Hematopoietic multipotent progenitor cell treated with erythropoietin and hydrocortisone succinate and interleukin-3 and kit ligand, for 17 days (in vitro differentiated cells): ENCODE results near the gene CLCN7.

Experiments used
- DNase-seq: peaks from one replicate; pipeline ENCODE4 v3.0.0-alpha.2; 2015; ENCODE audit warnings: low spot score

CLCN7 gene

GRCh38 chr16:1474796-1475551 is at the start of gene CLCN7:
Gene CLCN7 (minus strand): TSS chr16:1475028. CDS start chr16:1474974, 54 bp downstream.
- peak; percentile 86 for DNase-seq

DNA sequence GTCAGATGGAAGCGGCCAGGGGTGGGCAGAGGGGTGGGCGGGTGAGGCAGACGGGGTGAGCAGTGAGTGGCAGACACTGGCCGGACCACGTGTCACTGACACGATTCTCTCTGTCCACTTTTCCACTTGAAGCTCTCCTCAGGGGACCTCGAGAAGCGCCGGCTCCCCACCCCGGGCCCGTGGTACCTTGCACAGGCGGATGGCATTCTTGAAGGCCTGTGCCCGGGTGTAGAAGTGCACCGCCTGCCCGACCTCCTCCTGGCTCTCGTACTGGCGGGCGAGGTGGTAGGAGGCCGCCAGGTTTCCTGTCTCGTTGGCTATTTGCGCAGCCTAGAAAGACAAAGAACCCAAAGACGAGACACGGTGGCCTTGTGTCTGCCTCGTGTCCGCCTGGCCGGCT is 49.5 kb upstream of the CLCN7 start:
- no peak for DNase-seq

DNA sequence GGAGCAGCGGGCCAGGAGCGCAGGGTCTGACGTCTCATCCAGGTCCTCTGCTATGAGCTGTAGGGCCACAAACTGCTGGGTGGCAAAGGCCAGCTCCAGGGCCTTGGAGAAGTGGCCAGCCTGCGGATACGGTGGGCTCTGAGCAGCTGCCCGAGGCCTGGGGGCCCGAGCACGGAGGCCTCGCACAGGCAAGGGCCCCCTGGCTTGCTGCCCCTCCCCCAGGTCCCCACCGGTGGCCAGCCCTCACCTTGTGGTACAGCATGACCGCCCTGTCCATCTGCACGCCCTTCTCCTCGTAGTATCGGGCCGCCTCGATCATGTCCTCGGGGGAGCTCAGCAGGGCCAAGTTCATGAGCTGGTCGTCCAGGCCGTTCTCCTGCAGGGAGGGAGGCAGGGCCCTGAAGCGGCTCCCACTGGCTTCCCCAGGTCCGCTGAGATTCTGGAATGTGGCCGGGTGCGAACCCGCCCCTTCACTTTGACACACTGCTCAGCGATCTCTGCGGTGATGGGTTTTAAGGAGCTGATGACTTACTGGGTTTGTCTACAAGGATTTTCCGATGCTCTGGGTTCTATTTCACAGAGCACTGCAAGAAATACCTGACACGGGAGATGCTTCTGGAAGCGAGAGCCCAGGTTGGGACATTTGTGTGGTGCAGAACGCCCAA is 48.9 kb upstream of the CLCN7 start:
- DNase-seq, result no peak

- DNase-seq, result no peak
Measured at GRCh38 chr16:1520461-1520860, 45.6 kb upstream of the CLCN7 start.

DNA sequence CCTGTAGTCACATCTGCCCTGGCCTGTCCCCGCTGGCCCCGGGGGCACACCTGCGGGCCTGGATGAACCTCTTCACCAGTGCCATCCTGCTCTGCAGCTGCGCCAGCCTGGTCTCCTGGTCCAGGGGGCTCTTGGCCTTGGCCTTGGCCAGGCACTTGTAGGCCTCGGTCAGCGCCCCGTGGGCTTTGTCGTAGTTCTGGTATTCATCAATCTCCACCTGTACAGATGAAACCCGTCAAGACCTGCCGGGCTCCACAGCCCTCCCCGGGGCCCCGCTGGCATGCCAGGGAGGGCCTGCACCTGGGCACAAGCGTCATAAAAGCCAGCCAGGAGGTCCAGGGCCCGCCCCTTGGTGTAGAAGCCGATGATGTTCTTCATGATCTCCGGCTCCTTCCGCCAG is 45.0 kb upstream of the CLCN7 start:
- no peak for DNase-seq

- DNase-seq, result no peak
Measured at GRCh38 chr16:1518626-1519135, 43.9 kb upstream of the CLCN7 start.

DNA sequence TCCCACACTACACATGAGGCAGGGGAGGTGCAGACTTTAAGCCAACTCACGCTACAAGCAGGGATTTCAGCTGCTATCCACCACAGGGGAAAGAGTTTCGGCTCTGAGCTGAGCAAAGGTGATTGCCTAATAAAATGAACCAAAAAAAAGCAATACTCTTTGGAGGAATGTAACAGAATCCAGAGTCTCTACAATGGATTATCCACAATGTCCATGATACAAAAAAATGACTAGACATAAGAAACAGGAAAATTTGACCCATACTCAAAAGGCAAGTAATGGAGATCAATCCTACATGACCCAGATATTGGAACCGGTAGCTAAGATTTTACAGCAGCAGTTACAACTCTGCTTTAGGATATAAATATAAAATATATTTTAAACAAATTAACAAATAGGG is 39.7 kb upstream of the CLCN7 start:
- DNase-seq, result no peak

- DNase-seq, result no peak
Measured at GRCh38 chr16:1512774-1513173, 37.9 kb upstream of the CLCN7 start.

DNA sequence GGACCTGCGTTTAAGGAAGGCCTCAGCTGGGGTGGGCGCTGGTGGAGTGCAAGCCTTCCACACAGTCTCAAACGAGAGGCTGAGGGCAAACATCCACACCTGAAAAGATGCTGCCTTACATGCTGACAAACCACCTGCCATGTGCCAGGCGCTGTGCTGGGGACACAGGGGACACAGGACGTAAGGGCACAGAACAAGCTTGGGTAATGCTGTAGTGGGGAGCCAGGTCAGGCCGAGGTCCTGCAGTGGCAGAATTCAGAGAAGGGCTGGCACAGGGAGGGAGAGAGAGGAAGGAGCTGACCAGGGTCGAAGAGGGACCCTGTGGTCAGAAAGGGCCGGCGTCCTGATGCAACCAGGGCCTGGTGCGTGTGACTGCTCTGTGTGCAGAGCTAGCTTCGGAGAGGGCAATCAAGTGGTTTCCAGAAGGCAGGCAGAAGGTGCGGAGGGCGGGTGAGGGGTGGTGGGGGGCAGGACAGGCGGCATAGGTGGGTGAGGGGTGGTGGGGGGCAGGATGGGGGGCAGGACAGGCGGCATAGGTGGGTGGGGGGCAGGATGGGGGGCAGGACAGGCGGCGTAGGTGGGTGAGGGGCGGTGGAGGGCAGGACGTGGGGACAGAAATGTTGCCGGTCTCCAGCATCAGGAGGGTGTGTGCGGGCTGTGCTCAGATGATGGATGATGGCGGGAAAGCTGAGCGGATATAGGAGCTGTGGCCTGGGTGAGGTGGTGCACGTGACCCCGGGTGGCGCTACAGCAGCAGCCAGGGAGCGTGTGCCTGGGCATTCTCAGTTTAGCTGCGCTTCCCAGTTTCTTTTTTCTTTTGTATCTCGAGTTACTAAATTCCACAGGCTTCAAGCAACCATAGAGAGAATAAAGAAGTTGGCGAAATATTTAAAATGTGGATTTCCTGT is 37.1 kb upstream of the CLCN7 start:
- no peak for DNase-seq

- DNase-seq, result no peak
Measured at GRCh38 chr16:1510941-1511351, 36.1 kb upstream of the CLCN7 start.

GRCh38 chr16:1510272-1510671 is 35.4 kb upstream of the CLCN7 start:
- DNase-seq, result no peak

- no peak for DNase-seq
Measured at GRCh38 chr16:1509307-1510221, 34.7 kb upstream of the CLCN7 start.

DNA sequence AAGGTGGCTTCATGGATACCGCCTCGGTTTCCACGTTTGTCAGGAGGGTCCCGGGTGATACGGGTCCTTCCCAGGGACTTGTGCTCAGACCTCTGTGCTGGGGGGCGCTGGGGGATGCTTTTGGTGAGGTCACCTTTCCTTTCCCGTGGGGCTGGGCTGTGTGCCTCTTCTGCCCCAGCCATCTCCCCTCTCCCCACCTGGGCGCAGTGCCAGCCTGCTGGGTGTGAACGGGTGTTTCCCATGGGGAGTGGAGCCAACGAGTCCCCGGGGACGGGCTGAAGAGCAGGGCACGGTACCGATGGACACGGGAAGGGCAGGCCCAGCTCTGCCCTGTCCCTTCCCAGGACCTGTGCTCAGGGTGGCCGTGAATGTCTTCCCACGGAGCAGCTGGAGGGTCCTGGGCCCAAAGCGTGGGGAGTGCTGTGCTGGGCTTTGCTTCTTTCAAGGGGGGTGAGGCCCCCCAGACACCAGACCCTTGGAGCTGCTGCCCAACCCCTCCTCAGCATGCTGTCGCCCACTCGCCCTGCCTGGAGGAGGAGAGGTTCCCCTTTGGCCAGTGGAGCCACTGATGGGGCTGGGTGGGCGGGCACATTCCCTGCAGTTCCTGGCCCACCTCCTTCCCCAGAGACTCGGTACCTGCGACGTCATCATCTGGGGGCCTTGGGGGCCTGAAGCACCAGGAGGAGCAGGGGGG is 33.8 kb upstream of the CLCN7 start:
- DNase-seq, result no peak

GRCh38 chr16:1506494-1507213 is 31.8 kb upstream of the CLCN7 start:
- no peak for DNase-seq

GRCh38 chr16:1505912-1506311 is 31.1 kb upstream of the CLCN7 start:
- no peak for DNase-seq

DNA sequence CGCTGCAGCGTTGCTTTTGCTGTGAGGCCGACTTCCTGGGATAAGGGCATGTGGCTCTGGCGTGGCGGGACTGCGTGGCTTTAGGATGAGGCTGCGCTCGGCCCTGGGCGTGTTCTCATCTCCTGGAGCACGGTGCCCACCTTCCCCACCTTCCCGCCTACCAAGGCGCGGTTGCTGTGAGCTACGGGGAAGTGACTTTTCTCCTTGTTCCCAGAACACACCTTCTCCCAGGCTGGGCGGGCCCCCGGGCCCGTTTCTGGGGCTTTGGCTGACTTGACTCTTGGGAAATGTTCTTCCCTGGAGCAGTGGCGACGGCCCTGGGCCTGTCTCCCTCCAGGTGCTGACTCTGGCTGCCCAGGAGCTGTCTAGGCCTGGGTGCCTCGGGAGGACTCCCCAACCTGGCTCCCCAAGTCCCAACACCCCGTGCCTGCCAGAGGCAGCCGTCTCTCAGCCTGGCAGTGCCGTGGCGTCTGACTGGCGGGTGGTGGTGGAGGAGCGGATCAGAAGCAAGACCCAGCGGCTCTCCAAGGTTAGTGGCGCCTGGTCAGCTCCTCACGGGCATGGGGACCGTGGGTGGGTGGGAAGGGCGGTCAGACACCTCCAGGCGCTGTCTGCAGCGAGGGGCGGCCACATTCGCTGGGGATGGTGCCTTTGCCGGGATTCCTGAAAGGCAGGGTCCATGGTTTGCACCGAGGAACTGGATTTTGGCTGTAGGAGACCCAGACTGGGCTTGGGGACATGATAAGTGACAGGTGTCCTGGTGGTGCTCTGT is 30.4 kb upstream of the CLCN7 start:
- no peak for DNase-seq

DNA sequence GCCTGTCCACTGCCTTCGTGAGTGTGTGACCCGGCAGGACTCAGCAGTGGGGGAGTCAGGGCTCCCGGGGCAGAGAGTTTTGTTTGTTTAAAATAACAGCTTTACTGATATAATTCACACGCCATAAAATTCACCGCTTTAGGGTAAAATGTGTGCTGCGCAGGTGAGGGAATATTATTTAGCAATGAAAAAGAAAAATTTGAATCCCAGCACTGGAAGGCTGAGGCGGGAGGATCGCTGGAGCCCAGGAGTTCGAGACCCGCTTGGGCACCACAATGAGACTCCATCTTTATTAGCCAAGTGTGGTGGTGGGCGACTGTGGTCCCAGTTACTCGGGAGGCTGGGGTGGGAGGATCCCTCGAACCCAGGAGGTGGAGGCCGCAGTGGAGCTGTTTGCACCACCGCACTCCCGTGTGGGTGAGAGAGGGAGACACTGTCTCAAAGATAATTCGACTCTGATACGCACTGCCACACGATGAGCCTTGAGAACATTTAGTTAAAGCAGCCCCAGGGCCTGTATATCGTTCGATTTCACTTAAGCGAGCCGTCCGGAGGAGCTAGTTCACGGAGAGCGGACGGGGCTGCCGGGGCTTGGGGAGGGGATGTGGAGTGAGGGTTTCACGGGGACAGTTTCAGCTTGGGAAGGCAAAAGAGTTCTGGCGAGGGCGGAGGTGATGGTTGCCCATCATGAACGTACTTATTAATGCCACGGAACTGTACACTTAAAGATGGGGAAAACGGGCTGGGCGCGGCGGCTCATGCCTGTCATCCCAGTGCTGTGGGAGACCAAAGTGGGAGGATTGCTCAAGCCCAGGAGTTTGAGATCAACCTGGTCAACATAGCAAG is 28.5 kb upstream of the CLCN7 start:
- DNase-seq, result no peak
